T-helper 1 cell treated with Interleukin-12 subunit alpha and Interleukin-12 subunit beta and Interleukin-4 antibody, amounts not matched to agents 30 μg/mL and 1 μg/mL, for 36 hours (primary cell): ENCODE results near the gene GPX4.
A peak's percentile ranks its signal among the peaks of the same experiment; 100 is the strongest.

Experiments
- H3K27ac Mint-ChIP-seq: one replicate; pipeline ENCODE4 v1.8.0; 2021; ENCODE audit warnings: mild to moderate bottlenecking, mixed read lengths
- H3K27me3 Mint-ChIP-seq: one replicate; pipeline ENCODE4 v1.8.0; 2021; ENCODE audit warnings: low read depth, mixed read lengths
- H3K36me3 Mint-ChIP-seq: one replicate; pipeline ENCODE4 v1.8.0; 2021; ENCODE audit warnings: low read depth, mixed read lengths
- H3K4me1 Mint-ChIP-seq: one replicate; pipeline ENCODE4 v1.8.0; 2021; ENCODE audit warnings: low read depth, mixed read lengths
- H3K4me3 Mint-ChIP-seq: one replicate; pipeline ENCODE4 v1.8.0; 2021; ENCODE audit warnings: mild to moderate bottlenecking, moderate library complexity, mixed read lengths
- H3K9me3 Mint-ChIP-seq: one replicate; pipeline ENCODE4 v1.8.0; 2021; ENCODE audit warnings: mixed read lengths

GPX4 gene

DNA sequence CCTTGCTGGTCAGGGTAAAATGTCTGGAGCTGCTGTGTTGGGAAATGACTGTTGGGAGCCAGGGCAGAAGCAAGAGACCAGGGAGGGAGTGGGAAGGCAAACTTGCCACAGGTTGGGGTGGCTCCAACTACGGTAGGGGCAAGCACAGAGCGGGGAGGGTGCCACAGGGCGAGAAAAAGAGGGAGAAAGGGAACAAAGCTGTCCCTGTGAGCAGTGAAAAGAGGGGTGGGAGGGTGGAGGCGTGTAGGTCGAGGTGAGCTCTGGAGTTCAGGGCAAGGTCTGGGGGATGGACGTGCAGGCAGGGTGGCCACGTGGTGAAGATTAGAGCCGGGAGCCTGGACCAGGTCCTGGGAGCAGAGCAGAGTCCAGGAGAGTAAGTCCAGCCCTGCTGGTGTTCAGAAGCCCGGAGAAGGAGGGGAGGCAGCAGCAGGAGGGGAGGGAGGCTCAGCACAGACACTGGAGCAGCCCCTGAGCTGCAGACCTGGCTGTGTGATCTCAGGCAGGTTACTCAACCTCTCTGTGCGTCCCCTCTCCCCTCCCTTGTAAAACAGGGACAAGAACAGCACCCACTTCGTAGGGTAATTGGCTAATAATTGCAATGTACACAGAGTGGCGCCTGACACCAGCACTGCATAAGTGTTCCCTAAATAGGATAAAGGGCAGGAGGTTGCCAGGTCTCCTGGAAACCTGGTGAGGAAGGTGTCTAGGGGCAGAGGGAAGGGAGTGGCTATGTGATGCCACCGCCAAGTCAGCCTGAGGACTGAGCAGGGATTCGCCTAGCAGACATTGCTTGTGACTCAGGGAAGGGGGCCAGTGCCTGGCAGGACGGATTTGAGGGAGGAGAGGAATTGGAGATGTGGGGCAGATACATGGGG lies 5.4 kb upstream of the GPX4 start:
- Mint-ChIP-seq H3K36me3 (peaks cover 15% of the 10 kb centered on the region), H3K4me1 (peaks cover 48% of the 10 kb centered on the region), H3K27ac (peak overlapping the region; percentile 90), H3K4me3 (peak overlapping the region; percentile 54), H3K9me3 (peaks cover 8% of the 10 kb centered on the region), H3K27me3 (no peaks in the 10 kb centered on the region)

DNA sequence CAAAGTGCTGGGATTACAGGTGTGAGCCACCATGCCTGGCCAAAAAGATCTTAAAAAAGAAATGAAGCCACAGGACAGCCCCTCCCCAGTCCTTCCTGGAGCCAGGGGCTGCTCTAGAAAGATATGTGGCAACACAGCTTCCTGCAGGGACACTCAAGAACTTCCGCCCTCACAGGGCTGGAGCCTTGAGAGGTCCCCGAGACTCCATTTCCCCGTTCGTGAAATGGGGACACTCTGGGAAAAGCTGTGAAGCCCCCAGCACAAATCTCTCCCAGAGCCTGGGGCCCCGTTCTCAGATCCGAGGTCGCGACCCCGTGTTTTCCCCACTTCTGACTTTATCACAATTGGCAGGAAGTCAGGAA lies 2.5 kb upstream of the GPX4 start:
- Mint-ChIP-seq H3K9me3 (peaks cover 8% of the 10 kb centered on the region), H3K4me3 (no peak overlapping the region), H3K27me3 (no peaks in the 10 kb centered on the region), H3K27ac (peak overlapping the region; percentile 72), H3K36me3 (peaks cover 13% of the 10 kb centered on the region), H3K4me1 (peaks cover 38% of the 10 kb centered on the region)

DNA sequence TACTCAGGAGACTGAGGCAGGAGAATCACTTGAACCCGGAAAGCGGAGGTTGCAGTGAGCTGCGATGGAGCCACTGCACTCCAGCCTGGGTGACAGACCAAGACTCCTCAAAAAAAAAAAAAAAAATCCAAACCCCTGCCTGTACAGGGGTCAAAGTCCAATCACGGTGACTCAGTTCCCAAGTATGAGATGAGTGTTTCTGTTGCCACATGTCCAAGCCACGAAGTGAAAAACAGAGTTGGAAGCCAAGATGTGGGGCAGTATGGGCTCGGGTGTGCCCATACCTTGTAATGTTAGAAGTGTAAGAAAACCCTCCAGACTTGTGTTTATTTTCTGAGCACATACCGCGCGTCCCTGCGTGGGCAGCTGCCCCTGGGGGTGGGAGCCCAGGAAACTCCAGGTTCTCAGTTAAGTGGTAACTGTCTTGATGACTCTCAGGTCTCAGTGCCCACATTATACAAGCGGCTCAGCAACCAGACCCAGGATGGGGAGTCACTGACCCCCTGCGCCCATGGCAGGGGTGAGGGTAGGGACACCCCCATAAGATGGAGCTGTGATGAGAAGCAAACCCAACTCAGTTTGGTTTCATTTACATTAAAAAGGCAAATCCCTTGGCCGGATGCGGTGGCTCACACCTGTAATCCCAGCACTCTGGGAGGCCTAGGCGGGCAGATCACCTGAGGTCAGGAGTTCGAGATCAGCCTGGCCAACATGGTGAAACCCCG lies 1.2 kb upstream of the GPX4 start:
- Mint-ChIP-seq H3K9me3 (peaks cover 8% of the 10 kb centered on the region), H3K27ac (peak overlapping the region; percentile 59), H3K4me1 (peaks cover 36% of the 10 kb centered on the region), H3K4me3 (peak overlapping the region; percentile 37), H3K36me3 (peaks cover 17% of the 10 kb centered on the region), H3K27me3 (no peaks in the 10 kb centered on the region)

DNA sequence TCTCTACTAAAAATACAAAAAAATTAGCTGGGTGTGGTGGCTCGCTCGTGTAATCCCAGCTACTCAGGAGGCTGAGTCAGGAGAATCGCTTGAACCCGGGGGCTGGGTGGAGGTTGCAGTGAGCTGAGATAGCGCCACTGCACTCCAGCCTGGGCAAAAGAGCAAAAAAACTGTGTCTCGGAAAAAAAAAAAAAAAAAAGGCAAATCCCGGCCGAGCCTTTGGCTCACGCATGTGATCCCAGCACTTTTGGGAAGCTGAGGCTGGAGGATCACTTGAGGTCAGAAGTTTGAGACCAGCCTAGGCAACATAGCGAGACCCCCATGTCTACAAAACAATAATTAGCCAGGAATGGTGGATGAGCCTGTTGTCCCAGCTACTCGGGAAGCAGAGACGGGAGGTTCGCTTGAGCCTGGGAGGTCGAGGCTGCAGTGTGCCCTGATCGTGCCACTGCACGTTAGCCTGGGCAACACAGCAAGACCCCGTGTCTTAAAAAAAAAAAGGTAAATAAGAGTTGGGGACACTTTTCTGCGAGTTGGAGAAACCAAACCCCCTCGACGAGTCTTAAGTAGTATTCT lies 574 bp upstream of the GPX4 start:
- Mint-ChIP-seq H3K36me3 (peaks cover 17% of the 10 kb centered on the region), H3K27me3 (no peaks in the 10 kb centered on the region), H3K9me3 (peaks cover 8% of the 10 kb centered on the region), H3K4me3 (peak overlapping the region; percentile 53), H3K4me1 (peaks cover 31% of the 10 kb centered on the region), H3K27ac (peak overlapping the region; percentile 59)

DNA sequence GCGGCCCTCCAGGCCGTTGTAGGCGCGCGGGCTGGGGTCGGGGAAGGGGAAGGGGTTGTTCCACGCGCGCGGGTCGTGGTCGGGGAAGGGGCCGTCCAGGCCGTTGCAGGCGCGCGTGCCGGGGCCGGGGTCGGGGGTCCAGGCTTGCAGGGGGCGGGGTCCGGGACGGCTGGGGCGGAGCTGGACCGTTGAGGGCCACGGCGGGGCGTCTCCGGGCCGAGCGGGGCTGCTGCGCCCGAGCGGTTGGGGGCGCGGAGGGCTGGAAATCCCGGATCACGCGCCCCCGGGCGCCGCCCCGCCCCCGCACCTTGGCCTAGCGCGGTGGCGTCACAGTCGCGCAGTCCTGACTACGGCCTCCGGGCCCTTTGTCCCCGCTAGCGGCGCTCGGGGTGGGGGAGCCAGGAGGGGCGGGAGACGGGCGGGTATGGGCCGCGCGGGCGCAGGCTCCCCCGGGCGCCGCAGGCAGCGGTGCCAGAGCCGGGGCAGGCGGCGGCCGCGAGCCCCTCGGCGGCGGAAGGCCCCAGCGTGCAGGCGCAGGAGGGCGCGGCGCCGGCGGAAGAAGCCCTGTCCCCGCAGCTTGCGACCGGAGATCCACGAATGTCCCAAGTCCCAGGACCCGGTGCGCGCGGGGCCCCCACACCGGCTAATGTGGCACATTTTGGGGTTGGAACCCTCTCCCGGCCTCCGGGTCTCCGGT lies 665 bp downstream of the GPX4 start:
- Mint-ChIP-seq H3K9me3 (peaks cover 6% of the 10 kb centered on the region), H3K27me3 (no peaks in the 10 kb centered on the region), H3K4me3 (peak overlapping the region; percentile 67), H3K27ac (no peak overlapping the region), H3K36me3 (peaks cover 11% of the 10 kb centered on the region), H3K4me1 (peaks cover 24% of the 10 kb centered on the region)

DNA sequence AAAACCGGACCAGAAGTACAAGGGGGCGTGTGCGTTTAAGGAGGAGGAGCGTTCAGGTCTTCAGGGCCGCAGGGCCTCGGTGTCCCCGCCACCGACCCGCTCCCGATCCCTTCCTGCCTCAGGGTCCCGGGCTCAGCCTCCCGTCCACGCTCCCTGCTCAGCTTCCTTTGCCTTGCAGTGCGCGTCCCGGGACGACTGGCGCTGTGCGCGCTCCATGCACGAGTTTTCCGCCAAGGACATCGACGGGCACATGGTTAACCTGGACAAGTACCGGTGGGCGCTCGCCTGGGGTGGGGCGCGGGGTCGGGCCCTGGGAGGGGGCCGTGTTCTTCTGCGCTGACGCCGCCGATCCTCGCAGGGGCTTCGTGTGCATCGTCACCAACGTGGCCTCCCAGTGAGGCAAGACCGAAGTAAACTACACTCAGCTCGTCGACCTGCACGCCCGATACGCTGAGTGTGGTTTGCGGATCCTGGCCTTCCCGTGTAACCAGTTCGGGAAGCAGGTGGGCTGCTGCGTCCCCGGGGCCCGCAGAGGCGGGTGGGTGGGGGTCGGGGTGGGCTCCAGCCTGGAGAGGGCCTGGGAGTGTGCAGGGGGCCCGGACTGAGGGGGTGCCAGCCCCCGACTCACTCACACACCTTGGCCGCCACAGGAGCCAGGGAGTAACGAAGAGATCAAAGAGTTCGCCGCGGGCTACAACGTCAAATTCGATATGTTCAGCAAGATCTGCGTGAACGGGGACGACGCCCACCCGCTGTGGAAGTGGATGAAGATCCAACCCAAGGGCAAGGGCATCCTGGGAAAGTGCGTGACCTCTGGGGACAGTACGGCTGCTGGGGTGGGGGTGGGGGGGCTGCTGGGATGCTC lies 1.4 kb downstream of the GPX4 start:
- Mint-ChIP-seq H3K36me3 (peaks cover 7% of the 10 kb centered on the region), H3K4me1 (peaks cover 19% of the 10 kb centered on the region), H3K9me3 (no peaks in the 10 kb centered on the region), H3K27ac (no peak overlapping the region), H3K27me3 (no peaks in the 10 kb centered on the region), H3K4me3 (peak overlapping the region; percentile 67)

DNA sequence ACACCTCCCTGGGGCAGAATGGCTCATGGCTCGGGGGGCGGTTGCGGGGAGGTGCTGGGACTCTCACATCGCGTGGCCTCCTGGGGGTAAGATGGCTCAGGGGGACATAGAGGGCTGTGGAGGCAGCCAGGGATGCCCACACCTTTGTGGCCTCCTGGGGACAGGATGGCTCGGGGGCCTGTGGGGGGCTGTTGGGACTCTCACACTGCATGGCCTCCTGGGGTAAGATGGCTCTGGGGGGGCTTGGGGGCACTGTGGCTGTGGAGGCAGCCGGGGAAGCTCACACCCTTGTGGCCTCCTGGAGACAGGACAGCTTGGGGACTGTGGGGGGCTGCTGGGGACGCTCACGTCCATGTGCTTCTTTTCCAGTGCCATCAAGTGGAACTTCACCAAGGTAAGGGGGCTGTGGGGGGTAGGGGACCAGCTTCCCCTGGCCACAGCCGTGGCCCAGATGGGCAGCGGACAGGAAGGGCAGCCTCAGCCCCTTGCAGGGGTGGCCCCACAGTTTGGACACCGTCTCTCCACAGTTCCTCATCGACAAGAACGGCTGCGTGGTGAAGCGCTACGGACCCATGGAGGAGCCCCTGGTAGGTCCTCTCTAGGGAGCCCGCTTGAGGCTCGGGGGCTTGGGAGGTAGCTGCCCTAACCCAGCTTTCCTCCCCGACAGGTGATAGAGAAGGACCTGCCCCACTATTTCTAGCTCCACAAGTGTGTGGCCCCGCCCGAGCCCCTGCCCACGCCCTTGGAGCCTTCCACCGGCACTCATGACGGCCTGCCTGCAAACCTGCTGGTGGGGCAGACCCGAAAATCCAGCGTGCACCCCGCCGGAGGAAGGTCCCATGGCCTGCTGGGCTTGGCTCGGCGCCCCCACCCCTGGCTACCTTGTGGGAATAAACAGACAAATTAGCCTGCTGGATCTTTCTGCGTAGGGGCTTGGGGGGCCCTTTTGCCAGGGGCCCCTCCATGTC lies 2.4 kb downstream of the GPX4 start:
- Mint-ChIP-seq H3K27ac (no peak overlapping the region), H3K27me3 (no peaks in the 10 kb centered on the region), H3K36me3 (peaks cover 7% of the 10 kb centered on the region), H3K4me1 (peaks cover 17% of the 10 kb centered on the region), H3K4me3 (peak overlapping the region; percentile 50), H3K9me3 (no peaks in the 10 kb centered on the region)

DNA sequence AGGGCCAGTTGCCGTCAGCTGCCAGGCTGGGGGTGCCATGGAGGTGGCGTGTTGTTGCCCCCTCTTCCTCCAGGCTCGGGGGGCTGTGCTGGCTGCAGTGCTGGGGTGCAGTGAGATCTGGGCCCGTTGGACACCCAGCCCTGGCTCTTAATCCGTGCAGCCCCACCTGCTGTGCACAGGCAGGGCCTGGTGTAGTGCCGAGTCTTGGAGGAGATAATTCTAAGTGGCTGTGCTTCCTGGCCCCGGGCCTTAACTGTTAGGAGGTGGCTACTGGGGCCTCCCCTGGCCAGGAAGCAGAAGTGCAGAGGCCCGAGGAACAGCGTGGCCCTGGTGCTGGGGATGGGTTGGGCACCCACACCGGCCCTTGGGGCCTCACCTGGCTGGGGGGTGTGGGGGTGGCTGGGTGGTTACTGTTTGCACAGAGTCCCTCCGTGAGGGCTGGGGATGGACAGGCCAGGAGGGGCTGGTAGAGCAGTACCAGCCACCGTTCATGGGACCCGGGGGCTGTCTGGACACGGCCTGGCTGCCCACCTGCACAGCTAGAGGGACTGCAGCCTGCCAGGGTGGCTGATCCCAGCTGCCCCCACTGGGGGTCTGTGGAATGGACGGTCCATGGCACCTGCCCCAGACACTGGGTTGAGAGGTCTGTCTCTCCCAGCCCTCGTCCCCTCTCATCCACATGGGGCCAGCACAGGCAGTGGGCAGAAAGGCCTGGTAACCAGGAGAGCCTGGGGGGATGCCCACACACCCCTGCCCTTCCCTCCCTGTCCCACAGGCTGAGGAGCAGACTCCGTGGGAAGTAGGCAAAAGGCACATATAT lies 3.3 kb downstream of the GPX4 start:
- H3K9me3 Mint-ChIP-seq = no peaks in the 10 kb centered on the region
- peaks cover 7% of the 10 kb centered on the region for H3K36me3 Mint-ChIP-seq
- no peaks in the 10 kb centered on the region for H3K27me3 Mint-ChIP-seq
- H3K4me3 Mint-ChIP-seq = peak overlapping the region; percentile 37
- H3K27ac Mint-ChIP-seq = peak overlapping the region; percentile 41
- peaks cover 9% of the 10 kb centered on the region for H3K4me1 Mint-ChIP-seq

DNA sequence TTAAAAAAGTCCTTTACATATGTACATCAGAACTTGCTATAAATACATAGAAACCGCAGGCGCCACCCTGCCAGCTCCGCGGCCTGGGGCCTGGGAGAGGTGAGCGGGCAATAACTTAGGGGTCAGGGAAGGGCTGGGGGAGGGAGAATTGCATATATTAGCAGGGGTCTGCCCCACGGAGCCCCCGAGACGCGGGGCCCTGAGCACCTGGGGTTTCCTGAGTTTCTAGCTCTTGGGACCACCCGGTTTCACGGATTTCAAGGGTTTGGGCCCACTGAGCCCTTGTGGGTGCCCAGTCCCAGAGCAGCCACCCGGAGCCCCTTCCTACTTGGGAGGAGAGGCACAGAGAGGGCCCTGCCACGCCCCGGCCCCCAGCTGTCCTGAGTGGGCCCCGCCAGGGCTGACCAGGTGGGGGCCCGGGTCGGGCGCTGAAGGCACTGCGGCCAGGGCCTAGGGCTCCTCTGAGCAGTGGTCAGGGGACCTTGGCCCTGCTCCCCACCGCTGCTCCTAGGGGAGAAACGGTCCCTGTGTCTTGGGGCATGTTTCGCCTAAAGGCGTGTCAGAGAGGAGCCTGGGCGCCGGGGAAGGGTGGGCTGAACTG lies 4.0 kb downstream of the GPX4 start:
- peaks cover 6% of the 10 kb centered on the region for H3K4me1 Mint-ChIP-seq
- no peaks in the 10 kb centered on the region for H3K9me3 Mint-ChIP-seq
- no peak overlapping the region for H3K27ac Mint-ChIP-seq
- H3K27me3 Mint-ChIP-seq = no peaks in the 10 kb centered on the region
- no peak overlapping the region for H3K4me3 Mint-ChIP-seq
- peaks cover 8% of the 10 kb centered on the region for H3K36me3 Mint-ChIP-seq

DNA sequence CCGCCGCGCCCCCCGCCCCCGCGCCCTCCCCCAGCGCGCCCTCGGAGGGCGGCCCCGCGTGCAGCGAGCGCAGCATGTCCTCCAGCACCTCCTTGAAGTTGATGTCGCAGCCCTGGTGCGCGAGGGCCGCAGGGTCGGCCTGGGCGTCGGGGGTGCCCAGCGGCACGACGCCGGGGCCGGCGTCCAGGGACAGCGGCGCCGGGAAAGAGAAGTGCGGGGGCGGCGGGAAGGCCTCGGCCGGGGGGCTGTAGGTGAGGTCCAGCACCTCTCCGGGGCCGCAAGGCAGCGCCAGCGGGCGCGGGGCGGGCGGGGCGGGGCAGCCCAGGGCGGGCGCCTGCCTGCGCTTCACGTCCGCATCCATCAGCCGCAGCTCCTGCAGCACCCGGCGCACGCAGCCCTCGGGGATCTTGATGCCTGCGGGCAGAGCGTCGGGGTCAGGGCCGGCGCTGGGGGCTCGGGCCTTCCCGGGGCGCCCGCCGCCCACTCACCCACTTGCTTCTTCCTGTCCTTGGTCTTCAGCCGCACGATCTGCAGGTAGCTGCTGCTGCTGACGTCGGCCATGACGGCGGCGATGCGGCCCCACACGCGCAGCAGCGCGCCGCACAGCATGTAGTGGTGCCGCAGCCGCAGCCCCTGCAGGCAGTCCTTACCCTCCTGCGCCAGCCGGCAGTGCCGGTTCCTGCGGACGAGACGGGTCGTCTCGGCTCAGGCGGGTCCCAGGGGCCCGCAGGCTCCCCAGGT lies 4.7 kb downstream of the GPX4 start:
- Mint-ChIP-seq H3K4me3 (no peak overlapping the region), H3K9me3 (no peaks in the 10 kb centered on the region), H3K27me3 (no peaks in the 10 kb centered on the region), H3K36me3 (peaks cover 8% of the 10 kb centered on the region), H3K27ac (no peak overlapping the region), H3K4me1 (peaks cover 3% of the 10 kb centered on the region)

DNA sequence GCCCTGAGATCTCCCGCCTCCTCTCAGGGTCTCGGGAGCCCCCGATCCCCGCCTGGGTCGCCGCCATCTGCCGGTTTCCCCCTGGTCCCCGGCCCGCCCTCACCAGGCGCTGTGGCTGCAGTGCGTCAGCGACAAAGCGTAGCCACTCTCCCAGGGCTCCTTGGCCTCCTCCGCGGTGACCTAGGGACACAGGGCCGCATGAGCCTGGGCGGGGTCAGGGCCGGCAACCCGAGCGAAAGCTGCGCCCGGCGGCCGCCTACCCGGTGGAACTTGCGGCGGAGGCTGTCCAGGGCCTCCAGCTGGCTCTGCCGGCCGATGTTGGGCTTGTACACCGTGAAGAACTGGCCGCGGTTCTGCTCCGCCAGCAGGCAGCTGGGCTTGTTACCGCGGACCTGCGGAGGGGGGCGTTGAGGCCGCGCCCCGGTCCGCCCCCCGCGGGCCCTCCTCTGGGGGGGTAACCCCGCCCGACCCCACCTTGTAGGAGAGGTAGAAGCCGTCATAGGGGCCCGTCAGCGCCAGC lies 5.3 kb downstream of the GPX4 start:
- H3K4me3 Mint-ChIP-seq = no peak overlapping the region
- peaks cover 8% of the 10 kb centered on the region for H3K36me3 Mint-ChIP-seq
- no peaks in the 10 kb centered on the region for H3K9me3 Mint-ChIP-seq
- no peak overlapping the region for H3K27ac Mint-ChIP-seq
- H3K4me1 Mint-ChIP-seq = peaks cover 2% of the 10 kb centered on the region
- no peaks in the 10 kb centered on the region for H3K27me3 Mint-ChIP-seq
